Thyroid gland (tissue), 4 donors: ENCODE data around the gene CDH20.

ENCODE experiments used
- POLR2A ChIP-seq, 2 donors: fragments of 450-650 bp; IDR thresholded peaks; one replicate each; pipeline ENCODE4 v1.6.1; 2017; ENCODE audit warnings: antibody characterized with exemption in 2 of 2, mild to moderate bottlenecking in 2 of 2, moderate library complexity in 1 of 2
- TF ChIP-seq, protein P1 (sequence below), 6 experiments: fragments of 200-600 bp in 3 of 6; fragments of 450-650 bp in 3 of 6; sonication (generic) in 3 of 6; IDR thresholded peaks; one replicate each; pipeline ENCODE4 v1.5.1; 2016 to 2019; ENCODE audit warnings: antibody characterized with exemption in 6 of 6, mild to moderate bottlenecking in 2 of 6, inconsistent platforms in 1 of 6, moderate library complexity in 1 of 6

DNA sequence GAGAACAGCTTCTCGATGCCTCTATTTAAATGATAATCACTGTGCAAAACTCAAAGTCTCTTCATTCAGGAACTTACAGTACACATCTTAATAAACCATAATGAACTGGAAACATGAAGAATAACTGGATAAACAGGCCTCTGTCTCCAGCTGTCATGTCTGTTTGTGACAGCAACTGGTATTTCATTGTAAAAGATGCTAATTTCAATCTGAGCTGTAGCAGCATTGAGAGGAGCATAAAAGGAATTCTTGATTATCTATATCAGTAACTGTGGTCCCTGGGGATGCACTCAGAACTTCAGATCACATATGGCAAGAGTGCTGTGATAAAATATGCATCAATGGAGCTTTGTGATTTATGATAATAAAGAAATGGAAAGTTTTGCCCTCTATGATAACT, 18.8 kb downstream of the CDH20 start:
- TF ChIP-seq, protein P1, sequence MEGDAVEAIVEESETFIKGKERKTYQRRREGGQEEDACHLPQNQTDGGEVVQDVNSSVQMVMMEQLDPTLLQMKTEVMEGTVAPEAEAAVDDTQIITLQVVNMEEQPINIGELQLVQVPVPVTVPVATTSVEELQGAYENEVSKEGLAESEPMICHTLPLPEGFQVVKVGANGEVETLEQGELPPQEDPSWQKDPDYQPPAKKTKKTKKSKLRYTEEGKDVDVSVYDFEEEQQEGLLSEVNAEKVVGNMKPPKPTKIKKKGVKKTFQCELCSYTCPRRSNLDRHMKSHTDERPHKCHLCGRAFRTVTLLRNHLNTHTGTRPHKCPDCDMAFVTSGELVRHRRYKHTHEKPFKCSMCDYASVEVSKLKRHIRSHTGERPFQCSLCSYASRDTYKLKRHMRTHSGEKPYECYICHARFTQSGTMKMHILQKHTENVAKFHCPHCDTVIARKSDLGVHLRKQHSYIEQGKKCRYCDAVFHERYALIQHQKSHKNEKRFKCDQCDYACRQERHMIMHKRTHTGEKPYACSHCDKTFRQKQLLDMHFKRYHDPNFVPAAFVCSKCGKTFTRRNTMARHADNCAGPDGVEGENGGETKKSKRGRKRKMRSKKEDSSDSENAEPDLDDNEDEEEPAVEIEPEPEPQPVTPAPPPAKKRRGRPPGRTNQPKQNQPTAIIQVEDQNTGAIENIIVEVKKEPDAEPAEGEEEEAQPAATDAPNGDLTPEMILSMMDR (IDR thresholded peaks at IDR 0.05), result no peak
- no peak for TF ChIP-seq POLR2A (IDR thresholded peaks at IDR 0.05)
